IMR-90 (cell line): Measurements from ENCODE around the gene TMC8. TPM values are rescaled to one million over a fixed set of nuclear protein-coding genes. Genes with fewer than 3 reads are reported as not detected.

Experiments used
- ATAC-seq: fragments of 200-7000 bp; cut with Tn5 transposase; 2 replicates; pipeline ENCODE4 v1.9.1; 2020; ENCODE audit warnings: low read depth, mild to moderate bottlenecking, moderate library complexity
- BruUV-seq: library from RNA; stranded (reverse); fragments of 400-500 nt; replicated peaks from 2 replicates; lab custom pipeline; 2021; lab: Mats Ljungman, UMichigan
- CTCF ChIA-PET: fragments of 300-600 bp; formaldehyde crosslinking; extraction: SDS; loops from one replicate; lab custom pipeline; 2021; ENCODE audit warnings: antibody characterized with exemption; lab: Yijun Ruan, JAX
- POLR2A ChIA-PET: fragments of 300-600 bp; sonication (Branson Sonifier 250); formaldehyde crosslinking; loops from one replicate; lab custom pipeline; 2022; ENCODE audit warnings: antibody characterized with exemption; ENCODE audit not compliant: unreplicated experiment; lab: Charles Lee
- DNase-seq: peaks from one replicate; pipeline ENCODE4 v3.0.0; 2013
- H2AFZ ChIP-seq: replicated peaks from 2 replicates; pipeline ENCODE3; 2013; ENCODE audit warnings: low read length, mild to moderate bottlenecking; ENCODE audit not compliant: poor library complexity
- H2AK5ac ChIP-seq: 2 replicates; pipeline ENCODE4 v1.6.1; 2013; ENCODE audit warnings: low read depth, low read length, inconsistent platforms
- H2AK9ac ChIP-seq: replicated peaks from 2 replicates; pipeline ENCODE3; 2013; ENCODE audit warnings: mild to moderate bottlenecking, low read depth, low read length, moderate library complexity; ENCODE audit not compliant: poor library complexity
- H2BK120ac ChIP-seq: 2 replicates; pipeline ENCODE4 v1.6.1; 2013; ENCODE audit warnings: low read depth, low read length, inconsistent platforms
- H2BK15ac ChIP-seq: 3 replicates; pipeline ENCODE4 v1.6.1; 2013; ENCODE audit warnings: low read depth, low read length, inconsistent platforms
- H2BK20ac ChIP-seq: 2 replicates; pipeline ENCODE4 v1.6.1; 2013; ENCODE audit warnings: low read depth, mild to moderate bottlenecking, inconsistent platforms, low read length, moderate library complexity
- H2BK5ac ChIP-seq: 2 replicates; pipeline ENCODE4 v1.6.1; 2013; ENCODE audit warnings: mild to moderate bottlenecking, low read depth, low read length, inconsistent platforms; ENCODE audit not compliant: poor library complexity, severe bottlenecking
- H3K14ac ChIP-seq: replicated peaks from 2 replicates; pipeline ENCODE4 v1.6.1; 2013; ENCODE audit warnings: low read depth, low read length, inconsistent platforms
- H3K18ac ChIP-seq: 2 replicates; pipeline ENCODE4 v1.6.1; 2013; ENCODE audit warnings: low read depth, low read length, control low read depth
- H3K23ac ChIP-seq: 2 replicates; pipeline ENCODE4 v1.6.1; 2013; ENCODE audit warnings: low read depth, low read length, inconsistent platforms
- H3K27ac ChIP-seq: 2 replicates; pipeline ENCODE4 v1.5.1; 2013; ENCODE audit warnings: mild to moderate bottlenecking, control low read depth, low read length; ENCODE audit not compliant: insufficient read depth
- H3K27me3 ChIP-seq: 2 replicates; pipeline ENCODE4 v1.6.1; 2013; ENCODE audit warnings: low read length; ENCODE audit not compliant: control insufficient read depth, insufficient read depth
- H3K36me3 ChIP-seq: 2 replicates; pipeline ENCODE4 v1.6.1; 2013; ENCODE audit warnings: low read length, mixed read lengths; ENCODE audit not compliant: control insufficient read depth, insufficient read depth
- H3K4ac ChIP-seq: 2 replicates; pipeline ENCODE4 v1.6.1; 2013; ENCODE audit warnings: low read depth, low read length, inconsistent platforms
- H3K4me1 ChIP-seq: 2 replicates; pipeline ENCODE4 v1.6.1; 2013; ENCODE audit warnings: low read length, mixed read lengths; ENCODE audit not compliant: control insufficient read depth, insufficient read depth
- H3K4me2 ChIP-seq: 2 replicates; pipeline ENCODE4 v1.6.1; 2013; ENCODE audit warnings: low read depth, mild to moderate bottlenecking, control low read depth, low read length, moderate library complexity
- H3K4me3 ChIP-seq: 2 replicates; pipeline ENCODE4 v1.5.1; 2013; ENCODE audit warnings: low read depth, mild to moderate bottlenecking, control low read depth, low read length, moderate library complexity; ENCODE audit not compliant: insufficient read depth
- H3K56ac ChIP-seq: 2 replicates; pipeline ENCODE4 v1.6.1; 2013; ENCODE audit warnings: low read length, inconsistent platforms; ENCODE audit not compliant: insufficient read depth; ENCODE audit errors: extremely low read depth
- H3K79me1 ChIP-seq, 2 experiments: 2 replicates each; pipeline ENCODE4 v1.6.1; 2013; ENCODE audit warnings: low read length in 2 of 2, inconsistent platforms in 1 of 2, low read depth in 1 of 2
- H3K9ac ChIP-seq: 2 replicates; pipeline ENCODE4 v1.6.1; 2013; ENCODE audit warnings: low read depth, low read length, control low read depth
- H3K9me1 ChIP-seq: 2 replicates; pipeline ENCODE4 v1.6.1; 2013; ENCODE audit warnings: low read length, inconsistent platforms; ENCODE audit not compliant: insufficient read depth
- H3K9me3 ChIP-seq: 2 replicates; pipeline ENCODE4 v1.6.1; 2013; ENCODE audit warnings: low read length; ENCODE audit not compliant: control insufficient read depth, insufficient read depth
- H4K20me1 ChIP-seq: 2 replicates; pipeline ENCODE4 v1.6.1; 2013; ENCODE audit warnings: low read length, inconsistent platforms; ENCODE audit not compliant: insufficient read depth
- H4K5ac ChIP-seq: 2 replicates; pipeline ENCODE4 v1.6.1; 2013; ENCODE audit warnings: mild to moderate bottlenecking, low read depth, low read length, control low read depth
- H4K8ac ChIP-seq, 2 experiments: 2 replicates each; pipeline ENCODE4 v1.6.1; 2013; ENCODE audit warnings: low read depth in 2 of 2, low read length in 2 of 2, control low read depth in 1 of 2, inconsistent platforms in 1 of 2
- H4K91ac ChIP-seq: 2 replicates; pipeline ENCODE4 v1.6.1; 2013; ENCODE audit warnings: low read depth, low read length, inconsistent platforms; ENCODE audit not compliant: insufficient read depth
- BHLHE40 ChIP-seq: fragments of 150-350 bp; IDR thresholded peaks from 2 replicates; pipeline ENCODE4 v1.6.1; 2016; ENCODE audit warnings: mild to moderate bottlenecking, low read depth, low read length
- CEBPB ChIP-seq: IDR thresholded peaks from 2 replicates; pipeline ENCODE4 v1.6.1; 2012; ENCODE audit warnings: low read depth, low read length, improper control_type of control experiment
- CHD1 ChIP-seq: IDR thresholded peaks from 2 replicates; pipeline ENCODE4 v1.6.1; 2012; ENCODE audit warnings: low read depth, low read length, improper control_type of control experiment
- CTCF ChIP-seq: conservative IDR thresholded peaks from 2 replicates; pipeline ENCODE4 v1.5.1; 2012; ENCODE audit warnings: mild to moderate bottlenecking, low read depth, low read length, improper control_type of control experiment
- FOS ChIP-seq: fragments of 150-350 bp; IDR thresholded peaks from 2 replicates; pipeline ENCODE4 v1.6.1; 2016; ENCODE audit warnings: low read depth, low read length
- MAFK ChIP-seq: IDR thresholded peaks from 2 replicates; pipeline ENCODE4 v1.6.1; 2012; ENCODE audit warnings: low read depth, low read length, improper control_type of control experiment
- NFE2L2 ChIP-seq: fragments of 150-350 bp; IDR thresholded peaks from 2 replicates; pipeline ENCODE4 v1.6.1; 2016; ENCODE audit warnings: low read depth, mild to moderate bottlenecking, low read length
- POLR2A ChIP-seq: IDR thresholded peaks from 2 replicates; pipeline ENCODE4 v1.6.1; 2012; ENCODE audit warnings: mild to moderate bottlenecking, low read depth, low read length
- RAD21 ChIP-seq: IDR thresholded peaks from 2 replicates; pipeline ENCODE4 v1.6.1; 2012; ENCODE audit warnings: low read length, improper control_type of control experiment
- RCOR1 ChIP-seq: IDR thresholded peaks from 2 replicates; pipeline ENCODE4 v1.6.1; 2012; ENCODE audit warnings: mild to moderate bottlenecking, low read length, improper control_type of control experiment; ENCODE audit not compliant: insufficient replicate concordance
- RFX5 ChIP-seq: IDR thresholded peaks from 2 replicates; pipeline ENCODE4 v1.8.0; 2012; ENCODE audit warnings: low read depth, mild to moderate bottlenecking, low read length, moderate library complexity
- USF2 ChIP-seq: fragments of 150-350 bp; IDR thresholded peaks from 2 replicates; pipeline ENCODE4 v1.6.1; 2017; ENCODE audit warnings: mild to moderate bottlenecking, antibody characterized with exemption, low read length, low read depth
- WGBS, 2 experiments: methylation state at CpG; one replicate each; pipeline versions ENCODE4 v1.1.5 to v1.1.7; 2013; ENCODE audit warnings: missing lambda C conversion rate in 2 of 2; ENCODE audit not compliant: insufficient read length in 1 of 2; ENCODE audit errors: extremely low coverage in 2 of 2; 5-methylcytosine and 5-hydroxymethylcytosine counted together
- dilution Hi-C: fragments of 300-500 bp; cut with HindIII; formaldehyde crosslinking; loops from one replicate; pipeline ENCODE4 v1.14.3; 2018; ENCODE audit warnings: low sequenced_read_pairs; ENCODE audit not compliant: unreplicated experiment
- in situ Hi-C: fragments of 300-500 bp; cut with MboI; formaldehyde crosslinking; loops from 3 replicates; pipeline ENCODE4 v1.14.3; 2019; ENCODE audit warnings: low sequenced_read_pairs, inconsistent platforms, mixed read lengths
- intact Hi-C: fragments of 100-400 bp; cut with micrococcal nuclease; formaldehyde crosslinking; loops from 2 replicates; pipeline ENCODE4 v1.10.0; 2022
- polyA plus RNA-seq, 3 experiments: library from polyadenylated mRNA; depleted of rRNA; stranded (reverse); fragments of >200 nt; gene quantifications; 2 replicates each; pipeline ENCODE4 v1.2.3, GENCODE V29; 2012; ENCODE audit warnings: low replicate concordance in 1 of 3
- total RNA-seq: library from RNA; depleted of rRNA; stranded (reverse); fragments of >200 nt; gene quantifications from 2 replicates; pipeline ENCODE4 v1.2.3, GENCODE V29; 2012

TMC8 gene
- total and polyA plus RNA-seq, 2 of the 4 experiments (the other 2 are of a cell fraction): not detected

GRCh38 chr17:78082988-78083387 lies 47.6 kb upstream of the TMC8 start:
- no peak overlapping the region for H4K5ac ChIP-seq
- no peak overlapping the region for H3K4me3 ChIP-seq
- no peak overlapping the region for H4K91ac ChIP-seq
- no peaks in the 10 kb centered on the region for H3K79me1 ChIP-seq
- no peak overlapping the region for H3K4me2 ChIP-seq
- H3K18ac ChIP-seq: no peak overlapping the region
- no peak for DNase-seq
- H3K27me3 ChIP-seq: no peaks in the 10 kb centered on the region
- 93% methylated on average over 2 of the region's 7 CpGs; no CpG with 5 or more reads in 1 of the 2 experiments for WGBS, 2 experiments
- no peak overlapping the region for H3K56ac ChIP-seq
- H2BK20ac ChIP-seq: no peak overlapping the region
- H3K27ac ChIP-seq: no peak overlapping the region
- H3K23ac ChIP-seq: no peak overlapping the region
- no peak overlapping the region for H4K8ac ChIP-seq
- H2BK5ac ChIP-seq: no peak overlapping the region
- no peak overlapping the region for H2AK9ac ChIP-seq
- no peaks in the 10 kb centered on the region for H3K9me1 ChIP-seq
- BruUV-seq: no TSS peak
- no peak for ATAC-seq
- no peak overlapping the region for H3K4ac ChIP-seq
- ChIA-PET CTCF (no interaction called here), POLR2A (no interaction called here)
- no peak overlapping the region for H2BK15ac ChIP-seq
- H3K36me3 ChIP-seq: peaks cover 34% of the 10 kb centered on the region
- H3K9me3 ChIP-seq: no peaks in the 10 kb centered on the region
- H3K4me1 ChIP-seq: no peaks in the 10 kb centered on the region
- no peak overlapping the region for H2AFZ ChIP-seq
- no peak overlapping the region for H2AK5ac ChIP-seq
- H3K9ac ChIP-seq: no peak overlapping the region
- TF ChIP-seq RAD21 (no peak), CEBPB (no peak), BHLHE40 (no peak), CTCF (no peak), NFE2L2 (no peak), RFX5 (no peak), CHD1 (no peak), RCOR1 (no peak), POLR2A (no peak), USF2 (no peak), MAFK (no peak), FOS (no peak)
- no peak overlapping the region for H3K14ac ChIP-seq
- H4K20me1 ChIP-seq: no peaks in the 10 kb centered on the region
- dilution Hi-C loops: no loop called here
- intact Hi-C loops: no loop called here
- in situ Hi-C loops: no loop called here
- H2BK120ac ChIP-seq: no peak overlapping the region
